KOPT-K1 (cell line): ENCODE results near the gene MAD1L1.
A peak's percentile ranks its signal among the peaks of the same experiment; 100 is the strongest.

Source experiments
- H3K27ac ChIP-seq: fragments of 200-600 bp; sonication (generic); 2 replicates; pipeline ENCODE4 v1.5.1; 2016; ENCODE audit warnings: antibody characterized with exemption, mild to moderate bottlenecking, low read depth, low read length; ENCODE audit not compliant: poor library complexity, severe bottlenecking
- H3K36me3 ChIP-seq: fragments of 200-600 bp; sonication (generic); 2 replicates; pipeline ENCODE4 v1.5.1; 2017; ENCODE audit warnings: antibody characterized with exemption, mild to moderate bottlenecking, low read length, moderate library complexity; ENCODE audit not compliant: insufficient read depth
- H3K9me3 ChIP-seq: fragments of 200-600 bp; sonication (generic); 2 replicates; pipeline ENCODE4 v1.5.1; 2017; ENCODE audit warnings: antibody characterized with exemption, low read length, mild to moderate bottlenecking; ENCODE audit not compliant: insufficient read depth, poor library complexity, severe bottlenecking

The MAD1L1 gene

GRCh38 chr7:1928645-1929348 is 303.9 kb downstream of the MAD1L1 start:
- H3K36me3 ChIP-seq: peaks cover 18% of the 10 kb centered on the region; the same call in 1 of the 2 replicates
- H3K9me3 ChIP-seq: no peaks in the 10 kb centered on the region
- no peak overlapping the region for H3K27ac ChIP-seq

- Histone ChIP-seq H3K27ac (no peak overlapping the region), H3K9me3 (no peaks in the 10 kb centered on the region), H3K36me3 (peaks cover 16% of the 10 kb centered on the region; the same call in 1 of the 2 replicates)
Observed at GRCh38 chr7:1927937-1928644, 304.7 kb downstream of the MAD1L1 start.

GRCh38 chr7:1926908-1927306 is 305.8 kb downstream of the MAD1L1 start:
- Histone ChIP-seq H3K36me3 (peaks cover 17% of the 10 kb centered on the region; the same call in 1 of the 2 replicates), H3K9me3 (no peaks in the 10 kb centered on the region), H3K27ac (no peak overlapping the region)

GRCh38 chr7:1925973-1926907 is 306.5 kb downstream of the MAD1L1 start:
- Histone ChIP-seq H3K27ac (peak overlapping the region; percentile 19), H3K36me3 (peaks cover 18% of the 10 kb centered on the region; the same call in 1 of the 2 replicates), H3K9me3 (no peaks in the 10 kb centered on the region)

- peak overlapping the region; percentile 19 for H3K27ac ChIP-seq
- peaks cover 18% of the 10 kb centered on the region; the same call in 1 of the 2 replicates for H3K36me3 ChIP-seq
- no peaks in the 10 kb centered on the region for H3K9me3 ChIP-seq
Observed at GRCh38 chr7:1925349-1925748, 307.4 kb downstream of the MAD1L1 start.

GRCh38 chr7:1924258-1924817 is 308.4 kb downstream of the MAD1L1 start:
- H3K36me3 ChIP-seq: peaks cover 18% of the 10 kb centered on the region; the same call in 1 of the 2 replicates
- H3K9me3 ChIP-seq: no peaks in the 10 kb centered on the region
- no peak overlapping the region for H3K27ac ChIP-seq

- Histone ChIP-seq H3K36me3 (peaks cover 18% of the 10 kb centered on the region; the same call in 1 of the 2 replicates), H3K27ac (no peak overlapping the region), H3K9me3 (no peaks in the 10 kb centered on the region)
Observed at GRCh38 chr7:1923409-1924257, 309.1 kb downstream of the MAD1L1 start.

GRCh38 chr7:1922870-1923236 is 309.9 kb downstream of the MAD1L1 start:
- Histone ChIP-seq H3K9me3 (no peaks in the 10 kb centered on the region), H3K27ac (no peak overlapping the region), H3K36me3 (peaks cover 18% of the 10 kb centered on the region; the same call in 1 of the 2 replicates)

- no peaks in the 10 kb centered on the region for H3K9me3 ChIP-seq
- H3K27ac ChIP-seq: no peak overlapping the region
- H3K36me3 ChIP-seq: peaks cover 18% of the 10 kb centered on the region; the same call in 1 of the 2 replicates
Observed at GRCh38 chr7:1922071-1922869, 310.5 kb downstream of the MAD1L1 start.

- Histone ChIP-seq H3K27ac (no peak overlapping the region), H3K36me3 (peaks cover 18% of the 10 kb centered on the region; the same call in 1 of the 2 replicates), H3K9me3 (no peaks in the 10 kb centered on the region)
Observed at GRCh38 chr7:1920881-1921280, 311.9 kb downstream of the MAD1L1 start.

GRCh38 chr7:1920266-1920681 is 312.5 kb downstream of the MAD1L1 start:
- Histone ChIP-seq H3K27ac (peak overlapping the region; percentile 32), H3K9me3 (no peaks in the 10 kb centered on the region), H3K36me3 (peaks cover 18% of the 10 kb centered on the region; the same call in 1 of the 2 replicates)

GRCh38 chr7:1919539-1920265 is 313.0 kb downstream of the MAD1L1 start:
- H3K27ac ChIP-seq: peak overlapping the region; percentile 32
- no peaks in the 10 kb centered on the region for H3K9me3 ChIP-seq
- peaks cover 18% of the 10 kb centered on the region; the same call in 1 of the 2 replicates for H3K36me3 ChIP-seq
